ENCODE measurements around the gene PLBD1. TPM values are rescaled to one million over a fixed set of nuclear protein-coding genes. Genes with fewer than 3 reads are reported as not detected.
A peak's percentile ranks its signal among the peaks of the same experiment; 100 is the strongest.

The PLBD1 gene
- total RNA-seq, 3 donors from 2014 or later: 0.13 to 0.43 TPM; not detected in 1

GRCh38 chr12:14495326-14495725 is 72.4 kb downstream of the PLBD1 start:
- no peak for ATAC-seq
- H3K4me3 Mint-ChIP-seq: no peak overlapping the region
- DNase-seq: no peak
- no peaks in the 10 kb centered on the region for H3K9me3 Mint-ChIP-seq
- peaks cover 68% of the 10 kb centered on the region for H3K36me3 Mint-ChIP-seq (ENCODE audit: insufficient read depth)
- H3K27me3 Mint-ChIP-seq (ENCODE audit: low read depth): no peaks in the 10 kb centered on the region
- H3K4me1 Mint-ChIP-seq (ENCODE audit: low read depth): peaks cover 3% of the 10 kb centered on the region

DNA sequence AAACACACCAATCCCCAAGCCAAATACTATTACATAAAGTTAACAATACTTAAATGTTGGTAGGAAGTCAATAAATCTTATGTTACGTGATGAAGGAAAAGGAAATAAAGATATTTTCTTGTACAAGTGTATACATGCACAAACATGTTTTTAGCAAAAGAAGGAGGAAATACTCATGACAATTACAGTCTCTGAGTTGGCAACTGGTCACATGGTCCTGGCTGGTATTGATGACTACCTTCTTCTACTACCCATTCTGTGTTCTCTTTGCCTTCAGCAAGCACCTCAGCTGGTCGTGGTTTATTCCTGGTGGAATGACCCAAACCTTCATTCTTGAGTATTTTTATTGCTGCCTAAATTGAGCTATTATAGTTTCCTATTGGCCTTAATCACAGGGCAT is 84.8 kb downstream of the PLBD1 start:
- Mint-ChIP-seq H3K36me3 (ENCODE audit: insufficient read depth) (peaks cover 66% of the 10 kb centered on the region), H3K27me3 (ENCODE audit: low read depth) (no peaks in the 10 kb centered on the region), H3K4me1 (ENCODE audit: low read depth) (peaks cover 10% of the 10 kb centered on the region), H3K4me3 (no peak overlapping the region), H3K9me3 (no peaks in the 10 kb centered on the region)
- no peak for ATAC-seq
- DNase-seq: no peak

DNA sequence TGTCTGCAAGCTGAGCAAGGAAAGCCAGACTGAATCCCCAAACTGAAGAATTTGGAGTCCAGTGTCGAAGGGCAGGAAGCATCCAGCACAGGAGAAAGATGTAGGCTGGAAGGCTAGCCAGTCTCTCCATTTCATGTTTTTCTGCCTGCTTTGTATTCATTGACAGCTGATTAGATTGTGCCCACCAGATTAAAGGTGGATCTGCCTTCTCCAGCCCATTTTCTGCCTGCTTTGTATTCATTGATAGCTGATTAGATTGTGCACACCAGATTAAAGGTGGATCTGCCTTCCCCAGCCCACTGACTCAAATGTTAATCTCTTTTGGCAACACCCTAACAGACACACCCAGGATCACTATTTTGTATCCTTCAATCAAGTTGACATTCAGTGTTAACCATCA is 85.3 kb downstream of the PLBD1 start:
- H3K9me3 Mint-ChIP-seq: no peaks in the 10 kb centered on the region
- ATAC-seq (no peak), DNase-seq (no peak)
- no peak overlapping the region for H3K4me3 Mint-ChIP-seq
- H3K4me1 Mint-ChIP-seq (ENCODE audit: low read depth): peaks cover 10% of the 10 kb centered on the region
- peaks cover 67% of the 10 kb centered on the region for H3K36me3 Mint-ChIP-seq (ENCODE audit: insufficient read depth)
- no peaks in the 10 kb centered on the region for H3K27me3 Mint-ChIP-seq (ENCODE audit: low read depth)

GRCh38 chr12:14481201-14481600 is 86.5 kb downstream of the PLBD1 start:
- ATAC-seq (no peak), DNase-seq (no peak)
- peaks cover 63% of the 10 kb centered on the region for H3K36me3 Mint-ChIP-seq (ENCODE audit: insufficient read depth)
- no peak overlapping the region for H3K4me3 Mint-ChIP-seq
- peaks cover 10% of the 10 kb centered on the region for H3K4me1 Mint-ChIP-seq (ENCODE audit: low read depth)
- H3K9me3 Mint-ChIP-seq: no peaks in the 10 kb centered on the region
- no peaks in the 10 kb centered on the region for H3K27me3 Mint-ChIP-seq (ENCODE audit: low read depth)

DNA sequence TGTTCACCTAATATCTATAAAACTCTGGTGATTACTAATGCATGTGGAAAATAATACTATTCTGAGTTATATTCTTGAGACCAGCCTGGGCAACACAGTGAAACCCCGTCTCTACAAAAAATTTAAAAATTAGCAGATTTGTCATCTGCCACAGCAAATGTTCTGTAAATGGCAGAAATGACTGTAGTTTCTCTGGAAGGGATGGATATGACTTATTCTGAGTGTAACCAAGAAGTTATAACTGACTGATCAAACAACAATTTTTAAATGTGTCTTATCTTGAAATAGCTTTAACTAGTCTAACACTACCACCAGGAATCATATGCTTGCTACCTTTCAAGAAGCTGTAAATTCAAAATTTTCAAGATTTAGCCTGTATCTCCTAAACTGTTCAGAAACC is 88.7 kb downstream of the PLBD1 start:
- no peak for DNase-seq
- Mint-ChIP-seq H3K27me3 (ENCODE audit: low read depth) (no peaks in the 10 kb centered on the region), H3K9me3 (peaks cover 5% of the 10 kb centered on the region), H3K4me1 (ENCODE audit: low read depth) (peaks cover 10% of the 10 kb centered on the region), H3K36me3 (ENCODE audit: insufficient read depth) (peaks cover 65% of the 10 kb centered on the region), H3K4me3 (no peak overlapping the region)
- ATAC-seq: peak; percentile 66 to 74

DNA sequence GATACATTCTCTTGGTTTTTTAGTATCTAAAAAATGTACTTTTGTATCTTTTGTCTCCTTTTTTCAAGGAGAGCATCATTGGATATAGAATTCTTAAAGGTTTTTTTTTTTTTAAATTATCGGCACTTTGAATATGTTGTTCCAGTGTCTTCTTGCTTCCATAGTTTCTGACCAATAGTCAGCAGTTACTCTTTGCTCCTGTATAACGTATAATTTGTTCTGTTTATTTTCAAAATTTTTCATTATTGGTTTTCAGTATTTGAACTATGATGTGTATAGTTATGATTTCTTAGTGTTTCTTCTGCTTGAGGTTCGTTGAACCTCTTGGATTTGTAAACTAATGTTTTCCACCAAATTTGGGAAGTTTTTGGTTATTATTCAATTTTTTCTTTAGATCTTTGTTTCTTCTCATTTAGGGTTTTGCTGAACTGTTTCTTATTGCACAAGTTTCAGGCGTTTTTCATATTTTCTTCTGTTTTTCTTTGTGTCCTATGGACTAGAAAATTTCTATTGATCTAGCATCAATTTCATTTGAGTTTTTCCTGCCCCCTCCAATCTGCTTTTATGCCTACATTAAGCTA is 93.9 kb downstream of the PLBD1 start:
- no peak overlapping the region for H3K4me3 Mint-ChIP-seq
- no peak for ATAC-seq
- peaks cover 32% of the 10 kb centered on the region for H3K9me3 Mint-ChIP-seq
- DNase-seq: no peak
- H3K36me3 Mint-ChIP-seq (ENCODE audit: insufficient read depth): peaks cover 67% of the 10 kb centered on the region
- H3K4me1 Mint-ChIP-seq (ENCODE audit: low read depth): peaks cover 9% of the 10 kb centered on the region
- H3K27me3 Mint-ChIP-seq (ENCODE audit: low read depth): no peaks in the 10 kb centered on the region

GRCh38 chr12:14471497-14471896 is 96.2 kb downstream of the PLBD1 start:
- ATAC-seq (peak; percentile 52 to 70), DNase-seq (no peak)
- H3K9me3 Mint-ChIP-seq: peaks cover 32% of the 10 kb centered on the region
- H3K4me1 Mint-ChIP-seq (ENCODE audit: low read depth): peaks cover 5% of the 10 kb centered on the region
- peaks cover 66% of the 10 kb centered on the region for H3K36me3 Mint-ChIP-seq (ENCODE audit: insufficient read depth)
- no peak overlapping the region for H3K4me3 Mint-ChIP-seq
- no peaks in the 10 kb centered on the region for H3K27me3 Mint-ChIP-seq (ENCODE audit: low read depth)

GRCh38 chr12:14460212-14460841 is 107.4 kb downstream of the PLBD1 start:
- no peak for DNase-seq
- no peaks in the 10 kb centered on the region for H3K27me3 Mint-ChIP-seq (ENCODE audit: low read depth)
- H3K9me3 Mint-ChIP-seq: no peaks in the 10 kb centered on the region
- H3K4me3 Mint-ChIP-seq: no peak overlapping the region
- no peak for ATAC-seq
- peaks cover 41% of the 10 kb centered on the region for H3K36me3 Mint-ChIP-seq (ENCODE audit: insufficient read depth)
- peaks cover 27% of the 10 kb centered on the region for H3K4me1 Mint-ChIP-seq (ENCODE audit: low read depth)

- peaks cover 59% of the 10 kb centered on the region for H3K36me3 Mint-ChIP-seq (ENCODE audit: insufficient read depth)
- no peaks in the 10 kb centered on the region for H3K27me3 Mint-ChIP-seq (ENCODE audit: low read depth)
- H3K9me3 Mint-ChIP-seq: peaks cover 9% of the 10 kb centered on the region
- no peak overlapping the region for H3K4me3 Mint-ChIP-seq
- ATAC-seq (peak; percentile 82 to 90), DNase-seq (no peak)
- H3K4me1 Mint-ChIP-seq (ENCODE audit: low read depth): peaks cover 52% of the 10 kb centered on the region
These were observed 113.4 kb downstream of the PLBD1 start for GRCh38 chr12:14454098-14454907.

Other genes starting within 250 kb of the PLBD1 start
- 10 to 100 TPM; 33.5 to 54.6 (median 39.4) TPM for gene ATF7IP, start 202.2 kb downstream of the PLBD1 start, total RNA-seq
- not detected for gene GUCY2C, start 128.7 kb upstream of the PLBD1 start, total RNA-seq
- 100 to 1,000 TPM; 133 to 146 (median 140) TPM for gene WBP11, start 235.6 kb upstream of the PLBD1 start, total RNA-seq
- 1 to 10 TPM; 1.4 to 2.4 (median 1.6) TPM for gene C12orf60, start 235.8 kb upstream of the PLBD1 start, total RNA-seq
- gene SMCO3, start 246.3 kb upstream of the PLBD1 start, total RNA-seq: not detected